Colonic mucosa (tissue), 4 donors: Measurements from ENCODE around the gene CST3. TPM values are rescaled to one million over a fixed set of nuclear protein-coding genes. Genes with fewer than 3 reads are reported as not detected.

Experiments used
- DNase-seq: peaks from one replicate; pipeline ENCODE4 v3.0.0-alpha.2; 2020
- H3K27ac ChIP-seq: fragments of 200-600 bp; one replicate; pipeline ENCODE4 v1.8.0; 2021
- H3K27me3 ChIP-seq: fragments of 200-600 bp; one replicate; pipeline ENCODE4 v1.8.0; 2021
- H3K36me3 ChIP-seq: fragments of 200-600 bp; one replicate; pipeline ENCODE4 v1.8.0; 2021
- H3K4me1 ChIP-seq: fragments of 200-600 bp; one replicate; pipeline ENCODE4 v1.8.0; 2021; ENCODE audit warnings: mild to moderate bottlenecking
- H3K4me3 ChIP-seq: fragments of 200-600 bp; one replicate; pipeline ENCODE4 v1.8.0; 2021
- H3K9ac ChIP-seq, 2 donors: one replicate each; pipeline ENCODE4 v1.7.0; 2013; ENCODE audit warnings: control low read depth in 2 of 2, low read depth in 2 of 2, low read length in 2 of 2
- H3K9me3 ChIP-seq: fragments of 200-600 bp; one replicate; pipeline ENCODE4 v1.8.0; 2021
- intact Hi-C: fragments of 100-400 bp; cut with DNase I; formaldehyde crosslinking; loops from one replicate; pipeline ENCODE4 v1.14.1; 2022
- total RNA-seq, 2 donors: library from RNA; stranded (reverse); fragmentation: NEBNext Ultra II Directional in 1 of 2; extraction: Animal tissue kit (Norgen Biotek cat#: 25700) in 1 of 2; gene quantifications; one replicate each; pipeline ENCODE4 v1.2.1, GENCODE V29; 2021
- TF ChIP-seq, protein P1 (sequence below): fragments of 200-600 bp; IDR thresholded peaks from one replicate; pipeline ENCODE4 v1.8.0; 2022; ENCODE audit warnings: antibody characterized with exemption, mild to moderate bottlenecking
- donor health status: healthy.
- donor health status: DM: no; HTN: no; CAD: no.
- donor health status: DM: no; HTN: no; CAD: no.

The CST3 gene
- total RNA-seq, 2 donors from 2014 or later = 606 to 666 TPM

GRCh38 chr20:23605867-23606651 lies 31.7 kb downstream of the CST3 start, which contains the start of gene CST9:
CST9 (minus strand) TSS chr20:23605917; CDS start chr20:23605864, 53 bp downstream.
- no peak within 1 kb of the TSS for H3K4me3 ChIP-seq
- no peak within 1 kb of the TSS for H3K9ac ChIP-seq
- no peaks in the 10 kb centered on the region for H3K36me3 ChIP-seq
- TF ChIP-seq, protein P1, sequence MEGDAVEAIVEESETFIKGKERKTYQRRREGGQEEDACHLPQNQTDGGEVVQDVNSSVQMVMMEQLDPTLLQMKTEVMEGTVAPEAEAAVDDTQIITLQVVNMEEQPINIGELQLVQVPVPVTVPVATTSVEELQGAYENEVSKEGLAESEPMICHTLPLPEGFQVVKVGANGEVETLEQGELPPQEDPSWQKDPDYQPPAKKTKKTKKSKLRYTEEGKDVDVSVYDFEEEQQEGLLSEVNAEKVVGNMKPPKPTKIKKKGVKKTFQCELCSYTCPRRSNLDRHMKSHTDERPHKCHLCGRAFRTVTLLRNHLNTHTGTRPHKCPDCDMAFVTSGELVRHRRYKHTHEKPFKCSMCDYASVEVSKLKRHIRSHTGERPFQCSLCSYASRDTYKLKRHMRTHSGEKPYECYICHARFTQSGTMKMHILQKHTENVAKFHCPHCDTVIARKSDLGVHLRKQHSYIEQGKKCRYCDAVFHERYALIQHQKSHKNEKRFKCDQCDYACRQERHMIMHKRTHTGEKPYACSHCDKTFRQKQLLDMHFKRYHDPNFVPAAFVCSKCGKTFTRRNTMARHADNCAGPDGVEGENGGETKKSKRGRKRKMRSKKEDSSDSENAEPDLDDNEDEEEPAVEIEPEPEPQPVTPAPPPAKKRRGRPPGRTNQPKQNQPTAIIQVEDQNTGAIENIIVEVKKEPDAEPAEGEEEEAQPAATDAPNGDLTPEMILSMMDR = no peak
- no peaks in the 10 kb centered on the region for H3K4me1 ChIP-seq
- intact Hi-C loops = loop anchor here (5.0 kb wide), 1 partner anchor 164 kb away; no protein-coding TSS in a partner anchor
- no peaks in the 10 kb centered on the region for H3K27me3 ChIP-seq
- no peak within 1 kb of the TSS for H3K27ac ChIP-seq
- no peak for DNase-seq
- no peaks in the 10 kb centered on the region for H3K9me3 ChIP-seq

DNA sequence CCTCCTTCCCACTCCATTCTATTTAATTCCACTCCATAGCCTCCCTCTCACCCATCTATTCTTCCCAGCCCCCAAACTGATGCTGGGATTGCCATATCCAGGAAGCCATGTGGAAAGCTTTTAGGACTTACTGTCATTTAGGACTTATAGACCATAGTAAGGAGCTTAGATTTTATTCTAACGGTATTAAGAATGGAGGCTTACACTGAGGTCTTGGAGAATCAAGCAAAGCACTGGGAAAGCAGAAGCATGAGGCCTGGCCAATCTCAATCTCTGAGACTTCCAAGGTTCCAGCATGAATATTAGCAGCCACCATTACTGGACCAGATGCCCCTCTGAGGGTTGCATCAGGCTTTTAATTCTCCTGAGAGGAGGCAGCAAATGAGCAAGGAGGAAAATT lies 33.4 kb downstream of the CST3 start:
- TF ChIP-seq, protein P1 = no peak
- Histone ChIP-seq H3K4me3 (no peak overlapping the region), H3K27me3 (no peaks in the 10 kb centered on the region), H3K27ac (no peak overlapping the region), H3K36me3 (no peaks in the 10 kb centered on the region), H3K9ac (no peak overlapping the region), H3K9me3 (no peaks in the 10 kb centered on the region), H3K4me1 (no peaks in the 10 kb centered on the region)
- no peak for DNase-seq
- intact Hi-C loops = no loop called here

DNA sequence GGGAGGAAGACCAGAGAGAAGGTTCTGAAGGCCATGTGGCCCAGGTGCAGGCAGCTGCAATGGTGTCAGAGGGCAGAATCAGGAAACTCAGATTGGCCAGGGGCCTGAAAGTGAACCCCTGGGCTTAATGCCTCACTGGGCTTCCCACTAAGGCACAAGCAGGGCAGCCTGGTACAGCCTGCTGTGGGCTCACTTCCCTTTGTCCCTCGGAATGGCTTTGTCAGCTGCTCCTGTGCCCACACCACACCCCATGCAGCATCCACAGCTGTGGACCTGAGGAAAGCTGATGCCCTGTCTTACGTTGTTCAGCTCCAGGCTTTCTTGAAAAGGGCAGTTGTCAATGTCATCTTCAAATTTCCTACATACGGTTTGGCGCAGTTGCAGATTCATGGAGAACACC lies 34.4 kb downstream of the CST3 start:
- no peaks in the 10 kb centered on the region for H3K4me1 ChIP-seq
- H3K36me3 ChIP-seq = no peaks in the 10 kb centered on the region
- no peak overlapping the region for H3K27ac ChIP-seq
- H3K9me3 ChIP-seq = no peaks in the 10 kb centered on the region
- intact Hi-C loops = no loop called here
- peak; percentile 12 for DNase-seq
- no peak overlapping the region for H3K4me3 ChIP-seq
- no peak overlapping the region for H3K9ac ChIP-seq
- TF ChIP-seq, protein P1 = no peak
- H3K27me3 ChIP-seq = no peaks in the 10 kb centered on the region

GRCh38 chr20:23602699-23603098 lies 35.1 kb downstream of the CST3 start:
- TF ChIP-seq, protein P1 = no peak
- H3K27ac ChIP-seq = no peak overlapping the region
- no peaks in the 10 kb centered on the region for H3K4me1 ChIP-seq
- no peak overlapping the region for H3K9ac ChIP-seq
- intact Hi-C loops = no loop called here
- H3K4me3 ChIP-seq = no peak overlapping the region
- no peaks in the 10 kb centered on the region for H3K9me3 ChIP-seq
- H3K27me3 ChIP-seq = no peaks in the 10 kb centered on the region
- DNase-seq = no peak
- H3K36me3 ChIP-seq = no peaks in the 10 kb centered on the region

- no peaks in the 10 kb centered on the region for H3K4me1 ChIP-seq
- H3K9ac ChIP-seq = no peak overlapping the region
- DNase-seq = no peak
- H3K27ac ChIP-seq = no peak overlapping the region
- H3K9me3 ChIP-seq = no peaks in the 10 kb centered on the region
- no peaks in the 10 kb centered on the region for H3K36me3 ChIP-seq
- intact Hi-C loops = no loop called here
- no peak overlapping the region for H3K4me3 ChIP-seq
- H3K27me3 ChIP-seq = no peaks in the 10 kb centered on the region
- TF ChIP-seq, protein P1 = no peak
Measured at GRCh38 chr20:23602241-23602640, 35.5 kb downstream of the CST3 start.
